Fibroblast of skin of left biceps (primary cell): ENCODE results near the gene GALK2.
A peak's percentile ranks its signal among the peaks of the same experiment; 100 is the strongest.
"Not testable (repeated sequence)": the region's sequence is repeated elsewhere in the genome, so short reads cannot be mapped to it uniquely, and the experiment has no call there.

Source experiments
- DNase-seq, 2 experiments: peaks; one replicate each; pipeline ENCODE4 v3.0.0-alpha.2; 2013; ENCODE audit warnings: low read depth in 2 of 2

GALK2 gene

DNA sequence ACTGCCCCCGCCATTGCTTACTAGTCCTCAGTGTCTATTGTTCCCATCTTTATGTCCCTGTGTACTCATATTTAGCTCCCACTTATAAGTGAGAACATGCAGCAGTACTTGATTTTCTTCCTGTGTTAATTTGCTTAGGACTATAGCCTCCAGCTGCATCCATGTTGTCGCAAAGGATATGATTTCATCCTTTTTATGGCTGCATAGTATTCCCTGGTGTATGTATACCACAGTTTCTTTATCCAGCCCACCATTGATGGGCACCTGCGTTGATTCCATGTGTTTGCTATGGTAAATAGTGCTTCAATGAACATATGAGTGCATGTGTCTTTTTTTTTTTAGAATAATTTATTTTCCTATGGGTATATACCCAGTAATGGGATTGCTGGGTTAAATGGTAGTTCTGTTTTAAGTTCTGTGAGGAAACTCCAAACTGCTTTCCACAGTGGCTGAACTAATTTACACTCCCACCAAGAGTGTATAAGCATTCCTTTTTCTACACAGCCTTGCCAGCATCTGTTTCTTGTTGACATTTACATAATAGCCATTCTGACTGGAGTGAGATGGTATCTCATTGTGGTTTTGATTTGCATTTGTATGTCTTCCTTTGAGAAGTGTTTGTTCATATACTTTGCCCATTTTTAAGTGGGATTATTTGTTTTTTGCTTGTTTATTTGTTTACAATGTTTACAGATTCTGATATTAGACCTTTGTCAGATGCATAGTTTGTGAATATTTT, 53.7 kb downstream of the GALK2 start:
- no peak for DNase-seq

DNA sequence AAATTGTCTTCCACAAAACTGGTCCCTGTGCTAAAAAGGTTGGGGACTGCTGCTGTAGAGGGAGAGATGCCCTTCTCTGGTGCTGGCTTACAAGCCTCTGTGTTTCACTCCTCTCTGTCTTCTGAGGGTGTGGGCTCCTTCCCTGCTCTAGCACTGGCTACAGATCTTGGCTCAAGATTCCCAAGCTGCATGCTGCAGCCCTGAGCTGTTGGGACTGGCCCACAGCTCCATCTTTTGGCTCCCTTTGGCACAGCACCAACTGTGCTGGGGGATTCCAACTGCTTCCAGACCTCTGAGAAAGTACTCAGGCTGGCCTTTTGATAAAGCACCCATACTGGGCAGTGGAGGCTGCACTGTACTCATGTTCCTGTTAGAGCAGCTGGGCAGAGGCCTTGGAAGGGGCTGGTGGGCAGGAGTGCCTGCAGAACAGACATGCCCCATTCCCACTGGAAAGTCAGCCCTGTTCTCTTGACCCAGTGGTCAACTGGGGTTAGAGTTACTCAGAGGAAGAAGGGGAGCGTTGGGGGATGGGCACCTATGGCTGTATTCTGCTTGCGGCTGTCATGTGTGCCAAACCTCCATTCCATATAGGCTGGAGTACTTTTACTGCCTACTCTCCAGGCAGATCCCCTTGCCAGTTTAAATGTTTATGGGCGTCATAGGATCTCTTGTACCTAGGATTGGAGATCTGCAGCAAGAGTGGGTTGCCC, 55.7 kb downstream of the GALK2 start:
- DNase-seq = no peak

GRCh38 chr15:49227602-49228001, 57.6 kb downstream of the GALK2 start:
- no peak for DNase-seq

GRCh38 chr15:49229922-49230321, 59.9 kb downstream of the GALK2 start:
- no peak for DNase-seq

DNA sequence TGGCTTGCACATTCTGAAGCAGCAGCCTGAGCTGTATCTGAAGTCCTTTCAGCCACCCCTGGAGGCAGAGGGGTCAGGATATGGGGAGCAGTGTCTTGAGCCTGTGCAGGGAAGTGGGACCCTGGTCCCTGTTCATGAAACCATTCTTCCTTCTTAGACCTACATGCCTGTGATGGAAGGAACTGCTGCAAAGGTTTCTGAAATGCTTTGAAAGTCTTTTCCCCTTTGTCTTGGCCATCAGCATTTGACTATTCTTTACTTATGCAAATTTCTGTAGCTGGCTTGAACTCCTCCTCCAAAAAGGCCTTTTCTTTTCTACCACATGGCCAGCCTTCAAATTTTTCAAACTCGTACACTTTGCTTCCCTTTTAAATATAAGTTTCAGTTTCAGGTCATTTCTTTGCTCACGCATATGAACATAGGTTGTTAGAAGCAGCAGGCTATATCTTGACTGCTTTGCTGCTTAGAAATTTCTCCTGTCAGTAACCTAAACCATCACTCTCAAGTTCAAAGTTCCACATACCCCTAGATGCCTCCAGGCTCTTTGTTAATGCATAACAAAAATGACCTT, 62.3 kb downstream of the GALK2 start:
- DNase-seq = no peak

DNA sequence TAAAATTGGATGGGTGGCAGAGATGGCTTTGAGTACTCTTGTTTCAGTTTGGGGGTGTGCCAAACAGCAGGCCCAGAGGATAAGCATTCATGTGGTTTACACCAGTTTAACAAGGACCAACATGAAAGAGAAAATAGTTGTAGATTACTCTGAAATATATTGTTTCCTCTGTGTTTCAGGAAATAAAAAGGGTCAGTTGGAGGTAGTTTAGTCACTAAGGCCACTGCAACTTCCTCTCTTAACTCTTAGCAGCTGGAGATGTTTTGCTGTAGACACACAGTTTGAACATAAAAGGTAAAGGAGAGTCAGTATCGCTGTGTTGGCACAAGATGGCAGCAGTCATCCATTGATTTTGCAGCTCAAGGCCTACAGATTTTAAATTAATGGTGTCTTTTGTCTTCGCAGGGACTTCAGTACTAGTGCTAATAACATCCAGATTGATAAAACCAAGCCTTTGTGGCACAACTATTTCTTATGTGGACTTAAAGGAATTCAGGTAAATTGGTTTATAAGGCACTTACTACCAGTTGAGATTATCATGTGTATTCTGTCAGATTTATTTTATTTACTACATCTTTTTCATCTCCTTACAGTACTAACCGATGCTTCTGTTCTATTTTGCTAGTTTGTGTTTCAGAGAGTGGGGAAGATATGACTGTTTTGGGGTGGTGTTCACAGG, 65.5 kb downstream of the GALK2 start:
- DNase-seq = peak; percentile 68 to 77

GRCh38 chr15:49236869-49237268, 66.8 kb downstream of the GALK2 start:
- DNase-seq = no peak

GRCh38 chr15:49238342-49238741, 68.3 kb downstream of the GALK2 start:
- DNase-seq = peak; percentile 80 to 81

GRCh38 chr15:49239105-49239504, 69.1 kb downstream of the GALK2 start:
- DNase-seq = no peak

GRCh38 chr15:49242820-49243219, 72.8 kb downstream of the GALK2 start:
- peak; percentile 66 to 68 for DNase-seq

DNA sequence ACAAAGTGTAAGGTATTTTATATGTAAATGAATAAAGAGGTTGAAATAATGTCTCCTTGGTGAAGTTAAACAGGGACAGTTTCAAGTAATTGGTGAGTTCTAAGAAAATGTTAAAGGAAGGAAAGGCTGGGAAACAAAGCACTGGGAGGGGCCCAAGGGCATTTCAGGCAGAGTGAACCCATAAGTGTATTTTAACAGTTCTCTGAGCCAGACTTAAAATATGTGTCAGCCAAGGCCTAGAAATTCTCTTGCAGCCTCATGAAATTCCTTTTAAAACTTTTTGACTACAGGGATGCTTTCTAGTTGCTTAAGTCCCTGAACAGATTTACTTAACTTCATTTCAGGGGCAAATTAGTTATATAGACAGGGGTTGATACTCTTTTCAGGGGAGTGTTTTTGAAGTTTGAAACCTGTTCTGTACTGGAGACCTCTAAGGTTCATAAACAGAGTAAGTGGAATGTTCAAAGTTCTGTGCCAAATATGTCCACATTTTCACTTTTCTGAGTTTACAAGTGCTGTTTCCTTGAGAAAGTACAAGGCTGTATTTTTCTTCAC, 77.6 kb downstream of the GALK2 start:
- DNase-seq = peak in 1 of 2 experiments; percentile 25

DNA sequence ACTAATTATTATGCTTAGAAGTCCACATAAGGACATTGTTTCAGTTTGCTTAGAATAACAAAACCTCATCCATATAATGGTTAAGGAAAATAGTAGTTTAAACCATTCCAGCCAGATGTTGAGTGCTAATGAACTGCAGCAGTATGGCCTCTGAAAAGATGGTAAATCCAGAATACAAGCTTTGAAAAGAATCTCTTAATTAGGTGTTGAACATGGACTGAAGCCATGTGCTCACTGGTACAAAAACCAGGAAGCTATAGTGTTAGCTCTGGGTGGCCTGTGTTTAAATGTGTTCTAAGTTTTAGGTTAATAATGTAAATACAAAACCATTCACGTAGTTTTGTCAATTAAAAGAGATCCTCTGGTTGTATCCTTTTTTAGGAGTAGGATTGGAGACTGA, 78.2 kb downstream of the GALK2 start:
- no peak for DNase-seq

DNA sequence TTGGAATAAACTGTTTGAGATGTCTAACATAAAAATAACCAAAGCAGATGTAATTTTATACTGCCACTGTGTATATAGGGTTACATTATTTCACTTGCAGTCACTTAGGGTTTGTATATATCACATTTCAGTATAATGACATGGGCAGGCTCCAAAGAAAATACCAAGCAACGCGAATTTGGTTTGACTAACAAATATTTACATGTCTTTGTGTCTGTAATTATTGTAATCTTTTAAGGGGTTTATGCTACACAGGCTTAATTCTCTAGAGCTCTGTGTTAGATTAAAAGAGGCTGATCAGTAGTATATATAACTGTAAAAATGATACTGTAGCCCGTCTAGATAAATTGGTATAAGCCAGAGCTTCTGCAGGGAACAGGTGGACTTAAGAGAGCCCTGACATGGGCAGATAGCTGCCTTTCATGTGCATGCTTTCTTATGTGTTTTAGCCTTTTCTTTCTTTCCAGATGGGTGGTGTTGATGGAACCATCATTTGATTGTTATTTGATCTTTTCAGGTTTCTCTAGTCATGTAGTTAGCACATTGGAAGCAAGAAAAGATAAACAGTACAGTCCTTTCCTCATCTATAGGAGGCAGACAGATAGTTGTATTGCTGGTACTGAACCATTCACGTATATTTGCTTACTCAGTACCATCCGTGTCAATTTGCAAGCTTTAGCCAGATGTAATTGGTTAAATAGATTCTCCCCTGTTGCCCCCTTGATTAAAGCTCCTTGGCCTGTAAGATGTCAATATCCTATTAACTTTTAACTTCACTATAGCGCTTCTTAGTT, 86.1 kb downstream of the GALK2 start:
- no peak for DNase-seq

GRCh38 chr15:49265117-49265516, 95.1 kb downstream of the GALK2 start:
- not testable (repeated sequence) for DNase-seq

DNA sequence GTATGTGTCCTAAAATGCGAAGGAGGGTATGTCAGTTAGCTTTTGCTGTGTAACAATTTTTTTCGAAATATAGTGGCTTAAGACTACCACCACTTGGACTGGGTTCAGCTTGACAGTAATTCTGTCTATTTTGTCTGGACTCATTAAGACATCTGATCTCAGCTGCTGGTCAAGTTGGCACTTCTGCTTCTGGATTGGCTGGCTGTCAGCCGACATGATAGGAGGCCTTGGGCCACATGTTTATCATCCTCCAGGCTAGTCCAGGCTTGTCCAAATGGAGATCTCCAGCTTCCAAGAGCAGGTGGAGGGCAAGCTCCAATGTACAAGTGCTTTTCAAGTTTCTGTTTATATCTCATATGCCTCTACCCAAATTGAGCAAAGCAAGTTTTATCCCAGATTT, 95.9 kb downstream of the GALK2 start:
- no peak for DNase-seq

GRCh38 chr15:49270541-49271421, 100.7 kb downstream of the GALK2 start:
- peak; percentile 23 to 35 for DNase-seq

DNA sequence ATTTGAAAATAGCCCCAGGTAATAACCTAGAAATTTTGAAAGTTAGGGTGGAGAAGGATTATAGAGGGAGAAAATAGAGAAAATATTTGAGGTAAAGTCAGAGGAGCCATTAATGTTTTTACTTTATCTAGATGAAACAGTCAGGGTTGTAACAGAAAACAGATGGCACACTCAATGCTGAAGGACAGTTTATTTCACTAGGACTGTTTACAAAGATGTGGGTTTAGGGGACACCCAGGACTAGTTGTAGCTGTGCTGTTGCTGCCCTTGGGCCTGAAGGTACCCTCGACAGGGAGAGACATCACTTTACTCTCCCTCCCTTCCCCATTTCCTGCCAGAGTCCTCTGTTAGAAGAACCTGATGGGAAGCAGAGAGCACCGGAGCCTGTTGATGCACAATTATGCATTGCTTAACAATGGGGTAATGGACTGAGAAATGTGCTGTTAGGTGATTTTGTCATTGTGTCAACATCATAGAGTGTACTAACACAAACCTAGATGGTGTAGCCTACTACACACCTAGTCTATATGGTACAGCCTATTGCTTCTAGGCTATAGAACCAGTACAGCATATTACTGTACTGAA, 103.8 kb downstream of the GALK2 start:
- no peak for DNase-seq

GRCh38 chr15:49278751-49279150, 108.7 kb downstream of the GALK2 start:
- DNase-seq = no peak

- no peak for DNase-seq
Observed at GRCh38 chr15:49279521-49280456, 109.7 kb downstream of the GALK2 start.
